ENCODE results near the gene KIF1A.

KIF1A gene

DNA sequence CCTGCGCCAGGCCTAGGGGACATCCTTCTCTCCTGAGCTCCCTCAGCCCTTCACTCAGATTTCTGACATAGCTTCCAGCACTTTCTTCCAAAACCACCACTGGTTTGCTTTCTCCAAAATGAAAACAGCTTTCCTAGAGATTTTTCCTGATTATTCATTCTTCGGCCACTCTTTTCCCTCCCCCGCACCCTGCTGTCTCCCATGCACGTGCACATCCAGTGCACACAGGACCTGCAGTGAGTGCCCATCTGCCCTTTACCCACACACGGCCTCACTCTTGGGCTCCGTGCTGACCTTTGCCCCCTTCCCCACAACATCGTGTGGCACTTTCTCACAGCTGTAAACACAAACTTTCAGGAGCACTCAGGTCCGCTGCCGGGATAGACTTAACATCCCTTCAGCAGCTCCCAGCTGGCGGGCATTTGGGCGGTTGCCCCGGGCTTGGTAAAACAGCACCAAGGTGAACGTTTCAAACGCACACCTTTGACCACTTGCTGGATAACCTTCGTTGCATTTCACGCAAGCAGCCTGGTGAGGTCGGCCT is 25.8 kb downstream of the KIF1A start:
- DNase-seq (ENCODE audit: low read depth), result no peak
- TF ChIP-seq, protein P1, sequence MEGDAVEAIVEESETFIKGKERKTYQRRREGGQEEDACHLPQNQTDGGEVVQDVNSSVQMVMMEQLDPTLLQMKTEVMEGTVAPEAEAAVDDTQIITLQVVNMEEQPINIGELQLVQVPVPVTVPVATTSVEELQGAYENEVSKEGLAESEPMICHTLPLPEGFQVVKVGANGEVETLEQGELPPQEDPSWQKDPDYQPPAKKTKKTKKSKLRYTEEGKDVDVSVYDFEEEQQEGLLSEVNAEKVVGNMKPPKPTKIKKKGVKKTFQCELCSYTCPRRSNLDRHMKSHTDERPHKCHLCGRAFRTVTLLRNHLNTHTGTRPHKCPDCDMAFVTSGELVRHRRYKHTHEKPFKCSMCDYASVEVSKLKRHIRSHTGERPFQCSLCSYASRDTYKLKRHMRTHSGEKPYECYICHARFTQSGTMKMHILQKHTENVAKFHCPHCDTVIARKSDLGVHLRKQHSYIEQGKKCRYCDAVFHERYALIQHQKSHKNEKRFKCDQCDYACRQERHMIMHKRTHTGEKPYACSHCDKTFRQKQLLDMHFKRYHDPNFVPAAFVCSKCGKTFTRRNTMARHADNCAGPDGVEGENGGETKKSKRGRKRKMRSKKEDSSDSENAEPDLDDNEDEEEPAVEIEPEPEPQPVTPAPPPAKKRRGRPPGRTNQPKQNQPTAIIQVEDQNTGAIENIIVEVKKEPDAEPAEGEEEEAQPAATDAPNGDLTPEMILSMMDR (conservative IDR thresholded peaks at IDR 0.05; ENCODE audit: control insufficient read depth, insufficient read depth, low read depth, low read length), result no peak
- H3K4me3 ChIP-seq (ENCODE audit: control insufficient read depth, low read depth, low read length), result no peak overlapping the region

DNA sequence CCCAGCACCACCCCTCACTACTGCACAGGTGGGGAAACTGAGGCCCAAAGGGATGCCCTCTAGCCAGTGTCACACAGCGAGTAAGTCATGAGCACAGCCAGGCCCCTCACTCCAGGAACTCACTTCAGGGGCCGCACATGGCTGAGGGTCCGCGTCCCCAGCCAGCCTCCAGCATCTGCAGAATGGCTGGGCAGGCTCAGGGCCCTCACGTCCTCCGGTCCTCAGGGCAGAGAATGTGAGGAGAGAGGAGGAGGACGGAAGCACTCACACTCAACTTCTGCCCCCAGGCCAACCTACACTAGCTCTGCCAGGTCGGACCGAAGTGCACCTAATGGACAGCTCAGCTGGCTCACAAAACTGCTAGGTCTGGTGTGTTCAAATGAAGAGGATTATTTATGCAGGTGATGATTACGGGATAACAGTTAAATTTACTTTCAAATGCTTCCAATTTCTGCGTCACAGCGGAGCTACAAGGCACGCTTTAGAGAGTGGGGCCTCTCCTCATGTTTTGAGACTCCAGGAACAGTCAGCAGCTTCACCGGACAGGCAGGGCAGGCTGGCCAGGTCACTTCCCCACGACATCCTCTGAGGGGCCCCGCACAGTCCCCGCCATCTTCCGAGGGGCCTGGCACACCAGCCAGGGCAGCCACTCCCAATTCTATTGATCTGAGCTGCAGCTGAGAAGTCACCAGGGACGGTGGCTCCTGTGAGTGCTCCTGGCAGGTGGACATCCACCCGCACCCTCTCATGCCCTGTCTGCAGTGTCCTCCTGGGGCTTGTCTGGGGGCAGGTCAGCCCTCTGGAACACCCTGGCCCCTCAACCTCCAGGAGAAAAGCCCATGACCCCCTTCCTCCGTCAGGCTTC is 26.5 kb downstream of the KIF1A start:
- TF ChIP-seq, protein P1 (conservative IDR thresholded peaks at IDR 0.05; ENCODE audit: control insufficient read depth, insufficient read depth, low read depth, low read length), result no peak
- no peak overlapping the region for H3K4me3 ChIP-seq (ENCODE audit: control insufficient read depth, low read depth, low read length)
- DNase-seq (ENCODE audit: low read depth), result no peak

DNA sequence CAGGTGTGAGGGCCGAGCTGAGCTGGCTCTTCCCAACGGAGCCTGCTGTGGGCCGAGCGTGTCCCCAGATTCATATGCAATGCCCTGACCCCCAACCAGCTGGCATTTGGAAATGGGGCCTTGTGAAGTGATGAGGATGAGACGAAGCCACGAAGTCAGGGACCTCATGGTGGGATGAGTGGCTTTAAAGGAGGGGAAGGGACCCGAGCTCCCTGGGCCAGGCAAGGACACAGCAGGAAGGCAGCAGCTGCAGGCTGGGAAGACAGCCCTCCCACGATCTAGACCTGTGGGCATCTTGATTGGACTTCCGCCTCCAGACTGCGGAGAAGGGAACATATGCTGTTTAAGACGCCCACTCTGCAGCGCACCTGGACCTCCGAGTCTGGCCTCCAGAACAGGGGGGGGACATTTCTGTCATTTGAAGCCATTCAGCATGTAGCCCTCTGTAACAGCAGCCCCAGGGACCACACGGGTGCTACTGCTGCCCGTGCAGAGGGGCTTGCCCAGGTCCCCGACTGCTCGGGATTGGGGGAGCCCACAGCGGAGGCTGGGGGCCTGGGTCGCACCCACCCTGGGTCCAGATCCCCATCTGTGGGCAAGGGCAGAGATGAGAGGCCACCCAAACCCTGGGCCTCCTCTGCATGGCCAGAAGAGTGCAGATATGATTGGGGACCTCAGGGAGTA is 27.2 kb downstream of the KIF1A start:
- no peak overlapping the region for H3K4me3 ChIP-seq (ENCODE audit: control insufficient read depth, low read depth, low read length)
- TF ChIP-seq, protein P1 (conservative IDR thresholded peaks at IDR 0.05; ENCODE audit: control insufficient read depth, insufficient read depth, low read depth, low read length), result no peak
- DNase-seq (ENCODE audit: low read depth), result no peak

DNA sequence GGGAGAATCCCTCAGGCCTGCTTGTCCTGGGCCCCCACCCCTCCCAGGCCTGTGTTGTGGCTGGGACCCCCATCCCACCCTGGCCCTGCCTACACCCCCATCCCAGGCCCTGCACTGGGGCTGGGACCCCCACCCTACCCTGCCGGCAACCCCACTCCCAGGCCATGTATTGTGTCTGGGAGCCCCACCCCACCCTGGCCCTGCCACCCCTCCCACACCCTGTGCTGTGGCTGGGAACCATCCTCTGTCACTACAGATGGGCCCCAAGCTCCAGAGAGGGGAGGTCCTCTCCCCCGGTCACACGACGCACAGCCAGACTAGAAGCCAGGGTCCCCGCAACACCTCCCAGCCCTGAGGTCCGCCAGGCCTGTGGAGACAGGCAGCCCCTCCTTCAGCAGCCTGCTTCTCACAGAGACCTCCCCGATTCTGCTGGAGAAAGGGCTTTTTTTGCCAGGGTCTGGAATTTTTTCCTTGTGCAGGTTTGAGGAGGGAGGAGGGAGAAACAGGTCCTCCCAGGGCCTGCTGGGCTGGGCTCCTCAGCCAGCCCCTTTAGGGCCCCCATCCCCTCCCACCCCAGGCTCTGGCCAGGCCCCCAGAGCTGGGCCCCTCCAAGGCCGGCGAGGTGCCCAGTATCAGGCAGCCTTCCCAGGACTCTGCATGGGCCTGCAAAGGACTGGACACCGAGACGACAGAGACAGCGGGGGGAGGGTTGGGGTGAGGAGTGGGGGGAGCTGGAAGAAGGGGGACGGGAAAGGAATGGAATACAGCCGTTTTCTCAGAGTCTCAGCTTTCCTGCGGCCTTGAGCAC is 28.0 kb downstream of the KIF1A start:
- H3K4me3 ChIP-seq (ENCODE audit: control insufficient read depth, low read depth, low read length), result no peak overlapping the region
- TF ChIP-seq, protein P1 (conservative IDR thresholded peaks at IDR 0.05; ENCODE audit: control insufficient read depth, insufficient read depth, low read depth, low read length), result no peak
- no peak for DNase-seq (ENCODE audit: low read depth)

DNA sequence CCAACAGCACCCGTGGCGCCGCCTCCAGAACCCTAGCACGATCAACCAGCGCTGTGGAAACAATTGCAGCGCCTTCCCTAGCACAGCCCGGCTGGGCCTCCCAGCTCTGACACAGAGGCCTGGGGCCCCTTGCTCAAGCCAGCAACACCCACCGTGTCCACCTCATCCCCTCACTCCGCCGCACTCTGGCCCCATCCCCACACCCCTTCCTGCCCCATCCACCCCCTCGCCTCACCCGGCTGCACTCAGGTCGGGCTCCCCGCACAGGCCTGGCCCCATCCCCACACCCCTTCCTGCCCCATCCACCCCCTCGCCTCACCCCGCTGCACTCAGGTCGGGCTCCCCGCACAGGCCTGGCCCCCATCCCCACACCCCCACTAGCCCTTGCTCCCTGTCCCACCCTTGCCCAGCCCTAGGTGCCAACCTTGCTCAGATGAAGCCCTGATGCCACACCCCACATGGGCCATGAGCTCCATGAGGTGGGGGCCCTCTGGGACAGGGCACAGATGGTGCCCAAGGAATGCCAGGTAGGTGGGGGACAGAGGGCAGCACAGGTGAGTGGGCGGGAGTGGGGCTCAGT is 28.7 kb downstream of the KIF1A start:
- TF ChIP-seq, protein P1 (conservative IDR thresholded peaks at IDR 0.05; ENCODE audit: control insufficient read depth, insufficient read depth, low read depth, low read length), result no peak
- H3K4me3 ChIP-seq (ENCODE audit: control insufficient read depth, low read depth, low read length), result no peak overlapping the region
- no peak for DNase-seq (ENCODE audit: low read depth)
